SK-N-SH treated with all-trans-retinoic acid at 6 μM for 48 hours (cell line): ENCODE results near the gene KIAA0753.

Source experiments
- ATAC-seq: fragments of 200-7000 bp; cut with Tn5 transposase; 3 replicates; pipeline ENCODE4 v1.9.1; 2020; ENCODE audit warnings: mild to moderate bottlenecking, moderate library complexity
- ARNTL ChIP-seq: fragments of 450-650 bp; formaldehyde crosslinking; IDR thresholded peaks from 2 replicates; pipeline ENCODE4 v1.5.0; 2020; ENCODE audit warnings: low read depth, mild to moderate bottlenecking, moderate library complexity, borderline replicate concordance
- CREB5 ChIP-seq: fragments of 250-450 bp; sonication (Bioruptor Pico); IDR thresholded peaks from 2 replicates; pipeline ENCODE4 v1.5.1; 2020; ENCODE audit warnings: low read depth, mild to moderate bottlenecking, moderate library complexity
- CSDC2 ChIP-seq: fragments of 250-450 bp; sonication (Bioruptor Pico); IDR thresholded peaks from 2 replicates; pipeline ENCODE4 v1.5.0; 2020; ENCODE audit warnings: mild to moderate bottlenecking, moderate library complexity
- ESRRG ChIP-seq: fragments of 250-450 bp; sonication (Bioruptor Pico); IDR thresholded peaks from 2 replicates; pipeline ENCODE4 v1.6.1; 2021; ENCODE audit warnings: mild to moderate bottlenecking
- GLIS3 ChIP-seq: fragments of 250-450 bp; sonication (Bioruptor Pico); IDR thresholded peaks from 2 replicates; pipeline ENCODE4 v1.5.0; 2020; ENCODE audit warnings: mild to moderate bottlenecking, moderate library complexity
- ISL1 ChIP-seq: fragments of 250-450 bp; sonication (Bioruptor Pico); IDR thresholded peaks from 2 replicates; pipeline ENCODE4 v2.1.2; 2022; ENCODE audit warnings: mild to moderate bottlenecking, moderate library complexity
- OSR1 ChIP-seq: fragments of 250-450 bp; sonication (Bioruptor Pico); IDR thresholded peaks from 2 replicates; pipeline ENCODE4 v1.8.0; 2022; ENCODE audit warnings: moderate library complexity, mild to moderate bottlenecking, inconsistent platforms
- PATZ1 ChIP-seq: fragments of 250-450 bp; sonication (Bioruptor Pico); IDR thresholded peaks from 2 replicates; pipeline ENCODE4 v1.8.0; 2020; ENCODE audit warnings: mild to moderate bottlenecking, moderate library complexity, borderline replicate concordance
- POU6F1 ChIP-seq: fragments of 250-450 bp; sonication (Bioruptor Pico); IDR thresholded peaks from 2 replicates; pipeline ENCODE4 v1.8.0; 2021; ENCODE audit warnings: low read depth, mild to moderate bottlenecking, moderate library complexity, borderline replicate concordance
- PPARA ChIP-seq: fragments of 250-450 bp; sonication (Bioruptor Pico); IDR thresholded peaks from 2 replicates; pipeline ENCODE4 v1.5.0; 2020; ENCODE audit warnings: mild to moderate bottlenecking, borderline replicate concordance
- RARB ChIP-seq: fragments of 250-450 bp; sonication (Bioruptor Pico); IDR thresholded peaks from 2 replicates; pipeline ENCODE4 v1.8.0; 2021; ENCODE audit warnings: mild to moderate bottlenecking, moderate library complexity
- SNAI2 ChIP-seq: fragments of 250-450 bp; sonication (Bioruptor Pico); IDR thresholded peaks from 2 replicates; pipeline ENCODE4 v1.5.0; 2020; ENCODE audit warnings: mild to moderate bottlenecking, moderate library complexity
- TOX ChIP-seq: fragments of 250-450 bp; sonication (Bioruptor Pico); IDR thresholded peaks from 2 replicates; pipeline ENCODE4 v1.8.0; 2021; ENCODE audit warnings: mild to moderate bottlenecking, moderate library complexity, borderline replicate concordance
- TSHZ2 ChIP-seq: fragments of 250-450 bp; sonication (Bioruptor Pico); IDR thresholded peaks from 2 replicates; pipeline ENCODE4 v1.5.0; 2020; ENCODE audit warnings: mild to moderate bottlenecking, moderate library complexity
- ZC3H10 ChIP-seq: fragments of 250-450 bp; sonication (Bioruptor Pico); IDR thresholded peaks from 2 replicates; pipeline ENCODE4 v1.5.1; 2021; ENCODE audit warnings: mild to moderate bottlenecking, moderate library complexity
- ZFP3 ChIP-seq: fragments of 250-450 bp; sonication (Bioruptor Pico); IDR thresholded peaks from 2 replicates; pipeline ENCODE4 v1.5.0; 2020; ENCODE audit warnings: mild to moderate bottlenecking, moderate library complexity
- ZFP30 ChIP-seq: fragments of 450-650 bp; formaldehyde crosslinking; IDR thresholded peaks from 2 replicates; pipeline ENCODE4 v1.5.0; 2022; ENCODE audit warnings: mild to moderate bottlenecking, moderate library complexity
- ZNF565 ChIP-seq: fragments of 450-650 bp; formaldehyde crosslinking; conservative IDR thresholded peaks from 2 replicates; pipeline ENCODE4 v1.5.0; 2020; ENCODE audit warnings: low read depth, mild to moderate bottlenecking, moderate library complexity
- ZNF70 ChIP-seq: fragments of 450-650 bp; formaldehyde crosslinking; IDR thresholded peaks from 2 replicates; pipeline ENCODE4 v1.5.0; 2020; ENCODE audit warnings: mild to moderate bottlenecking, moderate library complexity

The KIAA0753 gene

GRCh38 chr17:6549384-6550036 is 91.0 kb downstream of the KIAA0753 start:
- no peak for ATAC-seq
- TF ChIP-seq PPARA (CRISPR knock-in tag) (no peak), ZFP3 (CRISPR knock-in tag) (no peak), GLIS3 (CRISPR knock-in tag) (no peak), TOX (CRISPR knock-in tag) (no peak), ISL1 (CRISPR knock-in tag) (no peak), ARNTL (no peak), POU6F1 (no peak), OSR1 (CRISPR knock-in tag) (no peak), SNAI2 (CRISPR knock-in tag) (no peak), ZNF565 (CRISPR knock-in tag) (no peak), ZNF70 (CRISPR knock-in tag) (no peak)
- TF ChIP-seq, all 23 proteins: peak for 0

- ATAC-seq = no peak; the same call in 2 of the 3 replicates
- TF ChIP-seq OSR1 (CRISPR knock-in tag) (no peak), PATZ1 (CRISPR knock-in tag) (no peak), RARB (CRISPR knock-in tag) (no peak), PPARA (CRISPR knock-in tag) (no peak), CSDC2 (CRISPR knock-in tag) (no peak), TSHZ2 (CRISPR knock-in tag) (no peak), ZC3H10 (no peak), ISL1 (CRISPR knock-in tag) (no peak), ZFP3 (CRISPR knock-in tag) (no peak), ZNF565 (CRISPR knock-in tag) (no peak), ESRRG (no peak), TOX (CRISPR knock-in tag) (no peak), SNAI2 (CRISPR knock-in tag) (no peak), POU6F1 (no peak), ZNF70 (CRISPR knock-in tag) (no peak), CREB5 (no peak)
Observed at GRCh38 chr17:6548578-6549330, 91.8 kb downstream of the KIAA0753 start.

GRCh38 chr17:6548034-6548433 is 92.5 kb downstream of the KIAA0753 start:
- no peak for ATAC-seq
- TF ChIP-seq PPARA (CRISPR knock-in tag) = no peak
- TF ChIP-seq RARB (CRISPR knock-in tag) = no peak
- TF ChIP-seq ESRRG = no peak
- TF ChIP-seq PATZ1 (CRISPR knock-in tag) = no peak
- TF ChIP-seq ZC3H10 = no peak
- TF ChIP-seq ZFP30 = no peak
- no peak for TF ChIP-seq GLIS3 (CRISPR knock-in tag)
- no peak for TF ChIP-seq ARNTL
- no peak for TF ChIP-seq TSHZ2 (CRISPR knock-in tag)
- TF ChIP-seq TOX (CRISPR knock-in tag) = no peak
- no peak for TF ChIP-seq ISL1 (CRISPR knock-in tag)
